ENCODE measurements around the gene EPB41L4B.
"Not testable (repeated sequence)": the region's sequence is repeated elsewhere in the genome, so short reads cannot be mapped to it uniquely, and the experiment has no call there.

Gene EPB41L4B

DNA sequence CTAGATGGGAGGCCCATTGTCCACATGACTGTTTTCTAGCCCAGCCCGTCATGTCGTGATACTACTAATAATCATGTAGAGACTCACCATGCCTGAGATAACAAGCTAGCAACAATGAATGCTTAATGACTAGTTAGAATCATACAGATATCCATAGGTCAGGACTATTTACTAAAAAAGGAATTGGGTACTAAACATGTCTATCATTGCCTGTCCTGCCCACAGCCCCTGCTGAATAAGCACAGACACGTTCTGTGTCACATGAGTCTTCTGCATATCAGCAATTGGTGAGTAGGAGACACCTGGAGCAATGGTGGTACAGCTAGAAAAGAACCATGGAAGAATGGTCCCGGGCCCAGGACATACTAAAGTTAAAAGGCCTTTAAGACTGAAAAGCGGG, 171.8 kb downstream of the EPB41L4B start:
- H3K36me3 ChIP-seq (ENCODE audit: insufficient read depth, low read length), result no peaks in the 10 kb centered on the region
- no peaks in the 10 kb centered on the region for H3K4me1 ChIP-seq (ENCODE audit: control insufficient read depth, insufficient read depth, low read length)
- no peak overlapping the region for H3K9ac ChIP-seq (ENCODE audit: low read depth, low read length)
- H3K27me3 ChIP-seq (ENCODE audit: control insufficient read depth, insufficient read depth, low read length), result peaks cover 18% of the 10 kb centered on the region
- H3K4me2 ChIP-seq (ENCODE audit: low read length), result no peak overlapping the region
- no peak overlapping the region for H3K4me3 ChIP-seq (ENCODE audit: low read length)
- no peaks in the 10 kb centered on the region for H3K9me3 ChIP-seq (replicated peaks; ENCODE audit: low read length)

- Histone ChIP-seq H3K9me3 (replicated peaks; ENCODE audit: low read length) (no peaks in the 10 kb centered on the region), H3K4me3 (ENCODE audit: low read length) (no peak overlapping the region), H3K9ac (ENCODE audit: low read depth, low read length) (no peak overlapping the region), H3K4me2 (ENCODE audit: low read length) (no peak overlapping the region), H3K4me1 (ENCODE audit: control insufficient read depth, insufficient read depth, low read length) (no peaks in the 10 kb centered on the region), H3K36me3 (ENCODE audit: insufficient read depth, low read length) (no peaks in the 10 kb centered on the region), H3K27me3 (ENCODE audit: control insufficient read depth, insufficient read depth, low read length) (peaks cover 18% of the 10 kb centered on the region)
Measured at GRCh38 chr9:109145051-109145450, 175.8 kb downstream of the EPB41L4B start.

DNA sequence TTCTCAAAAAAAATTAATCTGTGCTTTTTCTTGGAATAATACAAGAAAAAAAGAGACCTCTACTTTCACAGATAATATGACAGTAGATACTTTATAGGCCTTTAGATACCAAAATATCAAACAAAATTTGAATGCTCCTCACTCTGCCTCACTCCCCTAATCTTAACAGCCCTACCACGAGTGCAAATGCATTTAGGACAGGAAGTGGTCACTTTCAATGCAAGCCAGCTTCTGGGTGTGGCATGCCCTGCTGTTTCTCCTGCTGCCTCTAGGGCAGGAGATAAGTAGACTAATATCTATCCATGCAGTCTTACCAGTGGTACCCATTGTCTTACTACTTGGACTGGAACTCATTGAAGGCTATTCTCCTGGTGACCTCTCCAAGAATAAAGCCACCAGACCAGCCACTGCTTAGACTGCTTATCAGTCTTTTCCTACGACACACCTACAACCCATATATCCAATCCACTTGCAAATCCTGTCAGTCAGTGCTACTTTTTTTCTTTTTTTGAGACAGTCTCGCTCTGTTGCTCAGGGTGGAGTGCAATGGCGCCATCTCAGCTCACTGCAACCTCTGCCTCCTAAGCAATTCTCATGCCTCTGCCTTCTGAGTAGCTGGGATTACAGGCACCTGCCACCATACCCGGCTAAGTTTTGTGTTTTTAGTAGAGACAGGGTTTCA, 176.8 kb downstream of the EPB41L4B start:
- H3K4me2 ChIP-seq (ENCODE audit: low read length), result no peak overlapping the region
- H3K9me3 ChIP-seq (replicated peaks; ENCODE audit: low read length), result no peaks in the 10 kb centered on the region
- peaks cover 18% of the 10 kb centered on the region for H3K27me3 ChIP-seq (ENCODE audit: control insufficient read depth, insufficient read depth, low read length)
- H3K4me1 ChIP-seq (ENCODE audit: control insufficient read depth, insufficient read depth, low read length), result no peaks in the 10 kb centered on the region
- no peak overlapping the region for H3K4me3 ChIP-seq (ENCODE audit: low read length)
- no peaks in the 10 kb centered on the region for H3K36me3 ChIP-seq (ENCODE audit: insufficient read depth, low read length)
- no peak overlapping the region for H3K9ac ChIP-seq (ENCODE audit: low read depth, low read length)

DNA sequence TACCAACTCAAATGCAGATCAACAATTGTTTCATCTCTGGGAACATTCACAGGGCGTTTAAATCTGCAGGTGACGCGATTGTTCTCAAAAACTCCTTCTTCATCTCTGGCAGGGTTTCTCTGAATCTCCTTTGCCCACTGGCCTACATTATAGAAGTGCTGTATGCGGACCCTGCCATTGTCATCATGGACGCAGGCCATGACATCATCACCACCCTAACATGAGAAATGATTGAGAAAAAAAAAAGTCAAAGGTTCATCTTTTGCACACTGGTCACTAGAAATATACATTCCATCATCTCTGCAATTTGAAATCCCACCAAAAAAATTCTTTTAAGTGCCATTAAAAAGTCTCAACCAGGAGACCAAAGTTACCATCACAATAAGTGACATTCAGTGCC, 179.5 kb downstream of the EPB41L4B start:
- Histone ChIP-seq H3K27me3 (ENCODE audit: control insufficient read depth, insufficient read depth, low read length) (peaks cover under 1% of the 10 kb centered on the region), H3K4me2 (ENCODE audit: low read length) (no peak overlapping the region), H3K9me3 (replicated peaks; ENCODE audit: low read length) (no peaks in the 10 kb centered on the region), H3K36me3 (ENCODE audit: insufficient read depth, low read length) (no peaks in the 10 kb centered on the region), H3K9ac (ENCODE audit: low read depth, low read length) (no peak overlapping the region), H3K4me1 (ENCODE audit: control insufficient read depth, insufficient read depth, low read length) (no peaks in the 10 kb centered on the region), H3K4me3 (ENCODE audit: low read length) (no peak overlapping the region)

DNA sequence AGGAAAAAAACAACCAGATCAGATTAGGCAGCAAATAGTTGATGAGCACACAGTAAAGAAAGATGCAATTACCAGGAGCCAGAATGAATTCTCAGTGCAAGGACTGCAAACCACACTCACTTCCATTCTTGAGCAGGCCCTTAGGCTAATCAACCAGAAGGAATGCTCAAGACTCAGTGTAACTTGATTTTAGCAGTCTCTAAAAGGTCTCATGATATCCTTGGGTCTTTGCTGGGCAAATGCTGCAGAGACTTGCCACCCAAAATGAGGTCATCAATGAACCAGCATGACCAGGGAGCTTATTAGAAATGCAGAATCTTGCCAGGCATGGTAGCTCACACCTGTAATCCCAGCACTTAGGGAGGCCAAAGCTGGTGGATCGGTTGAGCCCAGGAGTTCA, 181.0 kb downstream of the EPB41L4B start:
- Histone ChIP-seq H3K4me2 (ENCODE audit: low read length) (no peak overlapping the region), H3K9me3 (replicated peaks; ENCODE audit: low read length) (no peaks in the 10 kb centered on the region), H3K4me3 (ENCODE audit: low read length) (no peak overlapping the region), H3K27me3 (ENCODE audit: control insufficient read depth, insufficient read depth, low read length) (no peaks in the 10 kb centered on the region), H3K9ac (ENCODE audit: low read depth, low read length) (no peak overlapping the region), H3K36me3 (ENCODE audit: insufficient read depth, low read length) (no peaks in the 10 kb centered on the region), H3K4me1 (ENCODE audit: control insufficient read depth, insufficient read depth, low read length) (no peaks in the 10 kb centered on the region)

- Histone ChIP-seq H3K4me3 (ENCODE audit: low read length) (no peak overlapping the region), H3K27me3 (ENCODE audit: control insufficient read depth, insufficient read depth, low read length) (no peaks in the 10 kb centered on the region), H3K9me3 (replicated peaks; ENCODE audit: low read length) (no peaks in the 10 kb centered on the region), H3K4me1 (ENCODE audit: control insufficient read depth, insufficient read depth, low read length) (no peaks in the 10 kb centered on the region), H3K4me2 (ENCODE audit: low read length) (no peak overlapping the region), H3K36me3 (ENCODE audit: insufficient read depth, low read length) (no peaks in the 10 kb centered on the region), H3K9ac (ENCODE audit: low read depth, low read length) (no peak overlapping the region)
Measured at GRCh38 chr9:109138421-109138820, 182.4 kb downstream of the EPB41L4B start.

DNA sequence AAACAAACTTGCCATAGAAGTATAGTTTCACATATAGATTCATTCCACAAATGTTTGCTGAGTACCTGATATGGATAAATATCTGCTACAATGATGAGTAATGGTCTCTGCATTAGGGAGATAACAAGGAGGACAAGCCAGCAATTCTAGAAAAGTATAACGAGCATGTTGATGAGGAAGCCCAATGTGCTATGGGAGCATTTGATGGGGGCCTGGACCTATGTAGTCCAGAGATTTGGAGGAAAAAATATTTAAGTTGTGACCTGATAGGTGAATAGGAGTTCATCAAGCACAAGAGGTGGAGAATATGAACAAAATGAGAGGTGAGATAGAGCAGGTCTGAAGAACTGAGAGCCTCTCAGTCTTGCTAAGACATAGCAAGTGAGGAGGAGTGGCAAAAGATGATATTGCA, 186.7 kb downstream of the EPB41L4B start:
- H3K36me3 ChIP-seq (ENCODE audit: insufficient read depth, low read length), result no peaks in the 10 kb centered on the region
- H3K4me3 ChIP-seq (ENCODE audit: low read length), result no peak overlapping the region
- no peak overlapping the region for H3K4me2 ChIP-seq (ENCODE audit: low read length)
- H3K9ac ChIP-seq (ENCODE audit: low read depth, low read length), result no peak overlapping the region
- H3K9me3 ChIP-seq (replicated peaks; ENCODE audit: low read length), result no peaks in the 10 kb centered on the region
- H3K27me3 ChIP-seq (ENCODE audit: control insufficient read depth, insufficient read depth, low read length), result no peaks in the 10 kb centered on the region
- no peaks in the 10 kb centered on the region for H3K4me1 ChIP-seq (ENCODE audit: control insufficient read depth, insufficient read depth, low read length)

DNA sequence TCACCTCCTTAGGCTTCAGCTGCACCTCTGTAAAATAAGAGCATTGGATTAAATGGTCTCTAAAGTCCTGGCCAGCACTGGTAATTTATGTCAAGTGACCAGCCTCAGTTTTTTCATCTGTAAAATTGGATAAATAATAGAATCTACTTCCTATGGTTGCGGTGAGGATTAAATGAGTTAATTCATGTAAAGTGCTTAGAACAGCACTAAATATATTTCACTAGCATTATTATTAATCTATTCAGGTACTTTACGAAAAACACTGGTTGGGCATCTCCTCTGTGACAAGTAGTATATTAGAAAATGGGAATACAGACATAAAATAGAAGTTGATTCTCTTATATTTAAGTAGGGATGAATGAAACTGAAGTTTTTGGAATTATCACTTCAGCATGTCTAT, 187.3 kb downstream of the EPB41L4B start:
- Histone ChIP-seq H3K9ac (ENCODE audit: low read depth, low read length) (no peak overlapping the region), H3K4me3 (ENCODE audit: low read length) (no peak overlapping the region), H3K36me3 (ENCODE audit: insufficient read depth, low read length) (no peaks in the 10 kb centered on the region)

DNA sequence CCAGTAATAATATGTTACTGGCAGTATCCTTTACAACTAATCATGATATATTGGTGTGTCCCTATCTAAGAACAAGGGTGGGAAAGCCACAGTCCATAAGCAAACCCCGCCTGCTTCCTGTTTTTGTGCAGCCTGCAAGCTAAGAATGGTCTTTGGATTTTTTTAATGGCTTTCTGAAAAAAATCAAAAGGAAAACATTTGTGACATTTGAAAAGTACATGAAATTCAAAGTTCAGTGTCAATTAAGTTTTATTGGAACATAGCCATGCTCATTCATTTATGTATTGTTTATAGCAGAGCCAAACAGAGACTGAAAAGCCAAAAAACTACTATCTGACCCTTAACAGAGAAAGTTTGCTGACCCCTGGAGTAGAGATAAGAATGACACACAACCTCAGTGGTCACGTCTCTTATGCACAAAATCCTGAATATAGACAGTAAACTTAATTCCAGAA, 188.3 kb downstream of the EPB41L4B start:
- no peaks in the 10 kb centered on the region for H3K36me3 ChIP-seq (ENCODE audit: insufficient read depth, low read length)
- H3K9ac ChIP-seq (ENCODE audit: low read depth, low read length), result no peak overlapping the region
- H3K4me3 ChIP-seq (ENCODE audit: low read length), result no peak overlapping the region
- H3K9me3 ChIP-seq (replicated peaks; ENCODE audit: low read length), result no peaks in the 10 kb centered on the region
- no peak overlapping the region for H3K4me2 ChIP-seq (ENCODE audit: low read length)
- H3K4me1 ChIP-seq (ENCODE audit: control insufficient read depth, insufficient read depth, low read length), result no peaks in the 10 kb centered on the region
- H3K27me3 ChIP-seq (ENCODE audit: control insufficient read depth, insufficient read depth, low read length), result no peaks in the 10 kb centered on the region

More for the DNA sequence above, 187.3 kb downstream of the EPB41L4B start:
- no peaks in the 10 kb centered on the region for H3K4me1 ChIP-seq (ENCODE audit: control insufficient read depth, insufficient read depth, low read length)
- H3K9me3 ChIP-seq (replicated peaks; ENCODE audit: low read length), result no peaks in the 10 kb centered on the region
- H3K27me3 ChIP-seq (ENCODE audit: control insufficient read depth, insufficient read depth, low read length), result no peaks in the 10 kb centered on the region
- no peak overlapping the region for H3K4me2 ChIP-seq (ENCODE audit: low read length)

DNA sequence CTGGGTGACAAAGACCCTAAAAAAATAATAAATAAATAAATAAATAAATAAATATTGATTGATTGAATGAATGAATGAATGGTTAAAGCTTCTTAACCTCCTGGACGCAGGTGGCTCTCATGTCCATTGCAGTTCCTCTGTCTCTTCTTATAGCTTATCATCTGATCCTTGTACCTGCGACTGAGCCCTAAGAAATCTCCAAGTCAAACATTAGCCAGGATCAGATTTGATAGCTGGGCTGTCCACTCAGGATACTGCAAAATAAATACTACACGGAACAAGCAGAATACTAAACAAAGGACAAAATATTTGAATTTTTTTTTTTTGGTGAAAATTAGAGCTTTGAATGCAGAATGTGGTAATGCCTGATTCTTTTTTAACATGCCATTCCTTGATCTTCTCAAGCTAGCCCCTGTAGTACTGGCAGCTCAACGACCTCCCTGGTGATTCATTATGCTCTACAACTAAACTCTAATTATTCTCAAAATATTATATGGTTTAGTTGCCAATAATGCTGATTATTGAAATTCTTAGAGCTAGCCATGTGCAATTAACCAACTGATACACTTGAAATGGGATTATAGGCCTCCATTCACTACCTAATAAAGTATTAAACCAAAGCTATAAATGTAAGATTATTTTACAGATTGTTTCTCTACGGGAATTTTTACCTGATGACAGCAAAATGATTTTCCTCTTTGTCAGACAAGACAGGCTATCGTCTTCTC, 191.2 kb downstream of the EPB41L4B start:
- no peaks in the 10 kb centered on the region for H3K9me3 ChIP-seq (replicated peaks; ENCODE audit: low read length)
- H3K36me3 ChIP-seq (ENCODE audit: insufficient read depth, low read length), result no peaks in the 10 kb centered on the region
- H3K4me1 ChIP-seq (ENCODE audit: control insufficient read depth, insufficient read depth, low read length), result no peaks in the 10 kb centered on the region
- H3K4me2 ChIP-seq (ENCODE audit: low read length), result no peak overlapping the region
- H3K4me3 ChIP-seq (ENCODE audit: low read length), result no peak overlapping the region
- H3K9ac ChIP-seq (ENCODE audit: low read depth, low read length), result no peak overlapping the region
- no peaks in the 10 kb centered on the region for H3K27me3 ChIP-seq (ENCODE audit: control insufficient read depth, insufficient read depth, low read length)

DNA sequence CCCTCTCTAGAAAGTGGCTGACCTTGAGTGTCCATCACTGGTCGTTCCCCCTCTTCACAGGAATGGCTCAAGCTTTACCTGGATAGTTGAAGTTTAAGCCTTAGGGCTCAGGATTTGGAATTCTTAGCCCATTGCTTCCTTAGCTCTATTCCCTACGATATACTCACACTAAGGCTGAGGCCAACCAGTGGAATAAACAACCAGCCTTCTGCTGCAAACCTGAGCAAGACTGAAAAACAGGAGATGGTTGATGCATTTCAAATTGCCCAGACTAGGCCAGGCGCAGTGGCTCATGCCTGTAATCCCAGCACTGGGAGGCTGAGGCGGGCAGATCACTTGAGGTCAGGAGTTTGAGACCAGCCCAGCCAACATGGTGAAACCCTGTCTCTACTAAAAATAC, 194.2 kb downstream of the EPB41L4B start:
- not testable (repeated sequence) for H3K27me3 ChIP-seq (ENCODE audit: control insufficient read depth, insufficient read depth, low read length); H3K4me2 ChIP-seq (ENCODE audit: low read length); H3K9me3 ChIP-seq (replicated peaks; ENCODE audit: low read length); H3K9ac ChIP-seq (ENCODE audit: low read depth, low read length); H3K4me1 ChIP-seq (ENCODE audit: control insufficient read depth, insufficient read depth, low read length); H3K4me3 ChIP-seq (ENCODE audit: low read length); H3K36me3 ChIP-seq (ENCODE audit: insufficient read depth, low read length)

DNA sequence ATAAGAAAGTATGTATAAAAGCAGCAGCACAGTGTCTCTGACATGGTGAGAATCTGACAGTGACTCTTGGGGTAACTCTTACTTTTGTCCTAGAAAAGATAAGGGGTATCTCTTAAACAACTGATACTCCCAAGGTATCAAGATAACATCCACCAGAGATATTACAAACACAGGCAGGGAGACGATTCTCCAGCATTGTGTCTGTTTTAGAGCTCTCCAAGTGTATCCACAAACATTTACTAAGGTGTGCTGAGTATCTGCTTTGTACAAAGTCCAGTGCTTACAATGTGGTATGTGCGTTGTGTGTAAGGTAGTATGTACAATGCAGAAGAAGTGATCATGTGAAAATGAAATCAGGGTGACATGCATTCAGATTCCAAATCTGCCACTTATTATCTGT, 196.7 kb downstream of the EPB41L4B start:
- Histone ChIP-seq H3K4me1 (ENCODE audit: control insufficient read depth, insufficient read depth, low read length) (peaks cover 5% of the 10 kb centered on the region), H3K9ac (ENCODE audit: low read depth, low read length) (no peak overlapping the region), H3K4me2 (ENCODE audit: low read length) (no peak overlapping the region), H3K27me3 (ENCODE audit: control insufficient read depth, insufficient read depth, low read length) (no peaks in the 10 kb centered on the region), H3K36me3 (ENCODE audit: insufficient read depth, low read length) (no peaks in the 10 kb centered on the region), H3K4me3 (ENCODE audit: low read length) (no peak overlapping the region), H3K9me3 (replicated peaks; ENCODE audit: low read length) (no peaks in the 10 kb centered on the region)

All from skeletal muscle satellite cell (primary cell).